ENCODE results near the gene SIT1.
"Not testable (repeated sequence)": the region's sequence is repeated elsewhere in the genome, so short reads cannot be mapped to it uniquely, and the experiment has no call there.

SIT1 gene

DNA sequence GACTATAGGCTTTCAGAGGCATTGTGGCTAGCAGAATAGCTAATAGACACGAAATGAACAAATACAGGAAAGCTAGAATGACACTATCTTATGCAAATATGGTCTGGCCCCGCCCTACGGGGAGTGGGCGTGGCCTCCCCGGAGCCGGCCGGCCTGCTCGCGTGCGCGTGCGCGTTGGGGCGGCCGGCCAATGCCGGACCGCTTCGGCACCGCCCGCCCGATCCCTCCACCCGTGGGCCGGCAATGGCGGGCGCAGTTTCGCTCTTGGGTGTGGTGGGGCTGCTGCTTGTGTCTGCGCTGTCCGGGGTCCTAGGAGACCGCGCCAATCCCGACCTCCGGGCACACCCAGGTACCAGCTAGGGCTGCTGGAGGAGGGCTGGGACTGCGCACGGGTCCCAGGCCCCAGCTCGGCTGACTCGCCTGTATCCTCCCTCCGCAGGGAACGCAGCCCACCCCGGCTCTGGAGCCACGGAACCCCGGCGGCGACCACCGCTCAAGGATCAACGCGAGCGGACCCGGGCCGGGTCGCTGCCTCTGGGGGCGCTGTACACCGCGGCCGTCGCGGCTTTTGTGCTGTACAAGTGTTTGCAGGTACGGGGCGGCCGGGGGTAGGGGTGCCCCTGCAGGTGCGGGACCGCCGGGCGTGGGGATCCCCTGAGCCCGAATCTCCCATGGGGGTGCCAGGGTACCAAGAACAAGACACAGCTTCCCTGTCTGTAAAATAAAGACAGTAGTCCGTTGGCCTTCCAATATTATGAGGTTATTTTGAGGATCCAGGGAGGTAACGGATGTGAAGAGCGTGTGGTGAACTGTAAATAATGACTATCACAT, 7.6 kb upstream of the SIT1 start, which contains the start of gene CCDC107:
Gene CCDC107 (plus strand): TSS at position 156 of the 831 bp plus-strand sequence. CDS start 88 bp downstream, at position 244.
- DNase-seq: peak; percentile 62 to 73 (median 68)

GRCh38 chr9:35657546-35658136, 6.9 kb upstream of the SIT1 start, which contains the start of gene RMRP:
TSS of gene RMRP (minus strand) at chr9:35658019.
- DNase-seq: peak; percentile 50 to 79 (median 70)

GRCh38 chr9:35656831-35657545, 6.3 kb upstream of the SIT1 start:
- DNase-seq: no peak

- DNase-seq: no peak
Measured at GRCh38 chr9:35656348-35656747, 5.6 kb upstream of the SIT1 start.

DNA sequence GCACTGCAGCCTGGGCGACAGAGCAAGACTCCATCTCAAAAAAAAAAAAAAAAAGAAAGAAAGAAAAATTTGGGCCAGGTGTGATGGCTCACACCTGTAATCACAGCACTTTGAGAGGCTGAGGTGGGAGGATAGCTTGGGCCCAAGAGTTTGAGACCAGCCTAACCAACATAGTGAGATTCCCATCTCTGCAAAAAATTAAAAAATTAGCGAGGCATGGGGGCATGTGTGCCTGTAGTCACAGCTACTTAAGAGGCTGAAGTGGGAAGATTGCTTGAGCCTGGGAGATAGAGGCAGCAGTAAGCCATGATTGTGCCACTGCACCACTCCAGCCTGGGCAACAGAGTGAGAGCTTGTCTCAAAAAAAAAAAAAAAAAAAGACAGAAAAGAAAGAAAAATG, 2.9 kb upstream of the SIT1 start:
- DNase-seq: no peak

GRCh38 chr9:35652829-35653209, 2.1 kb upstream of the SIT1 start:
- no peak for DNase-seq

GRCh38 chr9:35651956-35652828, 1.5 kb upstream of the SIT1 start:
- no peak for DNase-seq

DNA sequence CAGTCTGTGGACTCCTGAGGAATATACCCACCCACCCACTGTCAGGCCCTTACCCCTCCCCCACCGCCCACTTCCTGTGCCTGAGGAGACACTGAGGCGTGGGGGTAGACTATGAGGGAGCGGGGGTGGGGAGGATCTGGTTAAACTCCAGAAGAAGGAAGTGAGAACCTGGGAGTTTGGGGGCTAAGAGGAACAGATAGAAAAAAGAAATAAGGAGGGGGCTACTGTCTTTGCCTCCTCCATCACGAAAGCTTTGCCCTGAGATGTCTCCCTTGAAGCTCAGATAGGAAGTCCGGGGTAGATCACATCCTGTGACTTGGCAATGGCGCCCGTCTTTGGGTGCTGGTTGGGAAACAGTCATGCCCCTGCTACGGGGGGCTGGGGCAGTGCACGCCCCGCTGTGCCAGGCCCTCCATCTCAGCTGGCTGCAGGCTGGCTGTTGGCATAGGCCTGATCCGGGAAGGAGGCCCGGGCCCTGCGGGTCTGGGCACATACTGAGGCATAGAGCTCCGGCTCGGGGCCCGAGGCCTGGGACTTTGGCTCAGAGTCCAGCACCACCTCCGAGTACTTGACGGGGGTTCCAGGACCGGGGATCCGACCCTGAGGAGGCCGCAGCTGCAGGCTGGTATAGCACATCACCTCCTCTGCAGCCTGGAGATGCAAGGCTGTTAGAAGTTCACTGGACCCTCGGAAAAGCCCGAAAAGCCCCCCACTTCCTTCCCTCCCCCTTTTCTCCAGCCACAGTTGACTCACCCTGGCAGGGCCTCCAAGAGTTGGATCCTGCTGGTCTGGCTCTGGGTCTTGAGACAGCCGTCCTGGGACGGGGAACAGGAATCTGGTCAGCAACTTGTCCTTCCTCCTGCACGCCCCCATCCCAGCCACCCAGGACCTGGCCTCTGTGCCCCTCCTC, 1.0 kb downstream of the SIT1 start:
- peak in 2 of 4 experiments; percentile 30 to 39 for DNase-seq

DNA sequence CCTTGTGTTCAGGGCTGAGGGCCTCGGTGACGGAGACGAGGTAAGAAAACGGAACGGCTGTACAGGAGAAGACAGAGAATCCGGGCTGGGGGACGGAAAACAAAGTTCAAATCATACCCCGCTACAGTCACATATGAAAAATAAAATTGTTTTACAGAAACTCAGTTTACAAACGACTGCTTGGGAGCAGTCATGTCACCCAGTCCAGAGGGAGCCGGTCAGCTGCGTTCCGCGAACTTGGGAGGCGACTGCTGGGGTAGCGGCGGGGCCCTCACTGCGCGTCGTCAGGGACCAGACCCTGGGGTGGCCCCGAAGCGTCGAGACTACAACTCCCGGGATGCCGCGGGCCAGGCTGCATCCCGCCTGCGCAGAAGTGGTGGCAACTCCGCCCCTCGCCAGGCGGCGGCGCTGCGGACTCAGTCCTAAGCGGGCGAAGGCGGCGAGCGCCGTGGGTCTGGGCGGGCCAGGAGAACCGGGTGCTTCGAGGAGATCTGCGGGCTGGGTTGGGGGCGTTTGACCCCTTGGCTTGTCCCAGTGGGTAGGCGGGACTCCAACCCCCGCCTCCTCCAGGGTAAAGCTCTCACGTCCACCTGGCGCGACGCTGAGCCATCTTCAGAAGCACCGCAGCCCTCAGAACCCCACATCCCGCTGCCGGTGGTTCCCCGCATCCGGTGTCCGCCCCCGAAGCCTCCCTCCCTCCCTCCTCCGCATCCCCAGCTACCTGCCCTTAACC, 4.0 kb downstream of the SIT1 start:
- DNase-seq: peak; percentile 79 to 87 (median 84)

DNA sequence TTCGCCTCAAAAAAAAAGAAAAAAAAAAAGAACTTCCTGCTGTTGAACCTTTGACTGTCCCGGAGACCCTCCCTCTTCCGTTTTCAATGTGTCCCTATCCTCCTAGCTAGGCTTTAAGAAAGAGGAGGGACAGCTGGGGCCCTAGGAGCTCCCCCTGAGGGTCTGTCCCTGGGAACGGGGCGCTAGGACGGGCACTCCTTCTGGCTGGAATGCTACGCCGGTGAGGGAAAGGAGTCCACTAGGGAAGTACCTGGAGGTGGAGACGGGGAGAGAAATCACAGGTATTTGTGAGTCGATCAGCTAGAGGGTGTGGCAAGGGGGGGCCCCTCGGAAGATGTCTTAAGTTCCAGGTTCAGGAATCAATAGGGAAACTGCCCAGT, 4.6 kb downstream of the SIT1 start:
- DNase-seq: no peak

- not testable (repeated sequence) for DNase-seq
Measured at GRCh38 chr9:35645736-35646135, 5.0 kb downstream of the SIT1 start.

- DNase-seq: no peak
Measured at GRCh38 chr9:35643046-35643445, 7.7 kb downstream of the SIT1 start.

DNA sequence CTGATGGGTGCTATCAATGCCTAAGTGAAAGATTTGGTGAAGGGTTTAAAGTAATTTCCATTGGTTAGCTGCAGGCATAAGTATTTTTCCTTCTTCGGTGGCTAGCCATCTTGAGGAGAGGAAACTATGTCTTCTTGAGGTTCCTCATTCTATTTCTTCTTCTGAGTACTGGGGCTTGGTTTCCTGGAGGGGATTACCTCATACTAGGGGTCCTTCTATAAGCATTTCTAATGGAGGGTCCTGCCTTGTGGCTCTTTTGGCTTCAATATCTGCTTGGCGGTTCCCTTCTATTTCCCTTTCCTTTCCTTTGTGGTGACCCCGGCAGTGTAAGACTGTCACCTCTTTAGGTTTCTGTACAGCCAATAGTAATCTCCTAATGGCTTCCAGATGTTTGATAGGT, 9.3 kb downstream of the SIT1 start:
- not testable (repeated sequence) for DNase-seq

DNA sequence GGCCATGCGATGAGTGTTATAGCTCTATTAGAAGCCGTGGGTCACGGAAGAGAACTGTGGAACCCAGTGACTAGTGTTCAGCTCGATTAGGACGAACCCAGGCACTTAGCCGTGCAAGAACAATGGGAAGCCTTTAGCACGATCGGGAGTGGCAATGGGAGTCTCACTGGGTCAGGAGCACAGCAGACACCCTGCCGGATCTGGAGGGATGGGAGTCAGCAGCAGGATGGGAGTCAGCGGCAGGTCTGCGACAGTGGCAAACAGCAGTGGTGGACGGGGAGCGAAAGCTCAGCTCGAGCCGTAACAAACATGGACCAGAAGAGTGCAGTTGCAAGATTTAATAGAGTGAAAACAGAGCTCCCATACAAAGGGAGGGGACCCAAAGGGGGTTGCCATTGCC, 10.3 kb downstream of the SIT1 start:
- DNase-seq: not testable (repeated sequence)

DNA sequence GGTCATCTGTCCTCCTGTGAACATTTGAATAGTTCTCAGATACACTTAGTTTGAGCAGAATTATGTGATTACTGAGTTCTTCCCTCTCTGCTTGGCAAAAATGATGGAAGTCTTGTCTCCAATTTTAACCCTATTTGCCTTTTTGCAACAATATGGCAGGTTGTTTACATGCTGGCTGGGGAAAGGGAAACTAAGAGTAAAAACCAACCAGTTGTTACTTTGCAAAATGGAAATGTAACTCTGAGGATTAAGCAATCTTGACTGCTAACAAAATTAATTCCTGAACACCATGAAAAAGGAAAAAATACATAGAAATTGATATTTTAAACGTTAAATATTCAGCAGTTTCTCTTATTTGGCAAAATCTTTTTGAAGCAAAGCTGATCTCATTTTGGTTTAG, 11.1 kb downstream of the SIT1 start:
- no peak for DNase-seq

- not testable (repeated sequence) for DNase-seq
Measured at GRCh38 chr9:35639225-35639624, 11.5 kb downstream of the SIT1 start.

GRCh38 chr9:35638751-35639150, 12.0 kb downstream of the SIT1 start:
- not testable (repeated sequence) for DNase-seq

DNA sequence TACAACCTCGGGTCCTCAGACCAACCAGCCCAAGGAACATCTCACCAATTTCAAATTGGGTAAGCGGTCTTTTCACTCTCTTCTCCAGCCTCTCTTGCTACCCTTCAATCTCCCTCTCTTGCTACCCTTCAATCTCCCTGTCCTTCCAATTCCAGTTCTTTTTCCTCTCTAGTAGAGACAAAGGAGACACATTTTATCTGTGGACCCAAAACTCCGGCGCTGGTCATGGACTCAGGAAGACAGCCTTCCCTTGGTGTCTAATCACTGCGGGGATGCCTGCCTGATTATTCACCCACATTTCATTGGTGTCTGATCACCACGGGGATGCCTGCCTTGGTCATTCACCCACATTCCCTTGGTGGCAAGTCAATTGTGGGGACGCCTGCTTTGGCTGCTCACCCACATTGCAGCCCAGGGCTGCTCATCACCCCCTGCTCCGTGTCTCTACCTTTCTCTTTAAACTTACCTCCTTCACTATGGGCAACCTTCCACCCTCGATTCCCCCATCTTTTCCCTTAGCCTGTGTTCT, 13.2 kb downstream of the SIT1 start:
- DNase-seq: not testable (repeated sequence)

DNA sequence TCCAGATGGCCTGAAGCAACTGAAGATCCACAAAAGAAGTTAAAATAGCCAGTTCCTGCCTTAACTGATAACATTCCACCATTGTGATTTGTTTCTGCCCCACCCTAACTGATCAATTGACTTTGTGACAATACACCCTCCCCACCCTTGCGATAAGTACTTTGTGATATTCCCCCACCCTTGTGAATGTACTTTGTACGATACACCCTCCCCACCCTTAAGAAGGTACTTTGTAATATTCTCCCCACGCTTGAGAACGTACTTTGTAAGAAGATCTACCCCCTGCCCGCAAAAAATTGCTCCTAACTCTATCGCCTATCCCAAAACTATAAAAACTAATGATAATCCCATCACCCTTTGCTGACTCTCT, 13.9 kb downstream of the SIT1 start:
- DNase-seq: not testable (repeated sequence)

DNA sequence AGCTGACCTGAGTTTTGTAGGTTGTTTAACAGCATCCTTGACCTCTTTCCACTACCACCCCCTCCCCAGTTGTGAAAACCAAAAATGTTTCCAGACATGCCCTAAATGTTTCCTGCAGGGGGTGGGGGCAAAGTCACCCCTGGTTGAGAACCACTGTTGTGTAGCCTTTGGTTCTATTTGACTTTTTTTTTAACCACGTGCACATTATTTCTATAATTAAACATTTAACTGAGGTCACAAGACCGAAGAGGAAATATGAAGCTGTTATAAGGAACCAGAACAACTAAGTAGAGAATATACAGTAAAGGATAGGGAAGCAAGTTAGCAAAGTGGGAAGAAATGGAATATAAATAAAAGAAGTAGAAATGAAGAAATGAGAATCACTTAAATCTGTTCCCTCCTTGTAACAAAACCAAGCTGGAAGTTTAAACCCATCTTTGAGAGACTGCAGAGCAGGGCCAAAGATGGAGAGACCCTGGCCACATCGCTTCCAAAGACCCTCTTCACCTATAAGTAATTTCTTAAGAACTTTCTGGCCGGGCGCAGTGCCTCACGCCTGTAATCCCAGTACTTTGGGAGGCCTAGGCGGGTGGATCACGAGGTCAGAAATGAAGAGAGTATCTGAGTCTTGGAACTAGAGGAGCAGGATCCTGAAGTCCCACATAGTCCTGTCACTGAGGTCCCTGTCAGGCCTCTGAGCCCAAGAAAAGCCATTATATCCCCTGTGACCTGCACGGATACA, 14.4 kb downstream of the SIT1 start:
- no peak for DNase-seq
